ENCODE results near the gene KCNC4.

Gene KCNC4

GRCh38 chr1:110189181-110189580, 20.9 kb upstream of the KCNC4 start:
- no peak for DNase-seq

- DNase-seq: peak; percentile 62
Observed at GRCh38 chr1:110190282-110190929, 19.7 kb upstream of the KCNC4 start.

GRCh38 chr1:110192541-110192940, 17.6 kb upstream of the KCNC4 start:
- DNase-seq: no peak

- DNase-seq: no peak
Observed at GRCh38 chr1:110195196-110195595, 14.9 kb upstream of the KCNC4 start.

GRCh38 chr1:110196917-110197765, 13.0 kb upstream of the KCNC4 start:
- DNase-seq: peak; percentile 67

GRCh38 chr1:110197905-110198629, 12.0 kb upstream of the KCNC4 start:
- no peak for DNase-seq

GRCh38 chr1:110198746-110199145, 11.4 kb upstream of the KCNC4 start:
- no peak for DNase-seq

- DNase-seq: no peak
Observed at GRCh38 chr1:110200190-110200589, 9.9 kb upstream of the KCNC4 start.

GRCh38 chr1:110200666-110201065, 9.4 kb upstream of the KCNC4 start:
- DNase-seq: no peak

GRCh38 chr1:110201157-110201825, 8.8 kb upstream of the KCNC4 start:
- no peak for DNase-seq

- peak; percentile 66 for DNase-seq
Observed at GRCh38 chr1:110203021-110203661, 7.0 kb upstream of the KCNC4 start.

- no peak for DNase-seq
Observed at GRCh38 chr1:110205156-110205555, 5.0 kb upstream of the KCNC4 start.

- DNase-seq: no peak
Observed at GRCh38 chr1:110205591-110206155, 4.4 kb upstream of the KCNC4 start.

- no peak for DNase-seq
Observed at GRCh38 chr1:110206261-110206920, 3.7 kb upstream of the KCNC4 start.

GRCh38 chr1:110207831-110208230, 2.3 kb upstream of the KCNC4 start:
- peak; percentile 15 for DNase-seq

- peak; percentile 16 for DNase-seq
Observed at GRCh38 chr1:110208916-110209645, 1.0 kb upstream of the KCNC4 start.

- DNase-seq: no peak
Observed at GRCh38 chr1:110210604-110211495, 736 bp downstream of the KCNC4 start.

- no peak for DNase-seq
Observed at GRCh38 chr1:110211496-110212168, 1.5 kb downstream of the KCNC4 start.
